HEK293 (cell line): ENCODE measurements around the gene MRPL39.

ENCODE experiments used
- CTCF ChIA-PET: fragments of 350-600 bp; formaldehyde crosslinking; extraction: SDS; loops from one replicate; lab custom pipeline; 2021; ENCODE audit warnings: antibody characterized with exemption; lab: Yijun Ruan, JAX
- POLR2A ChIA-PET: fragments of 300-600 bp; formaldehyde crosslinking; extraction: SDS; loops from one replicate; lab custom pipeline; 2020; ENCODE audit warnings: antibody characterized with exemption, inconsistent platforms; lab: Yijun Ruan, JAX
- H3K27ac ChIP-seq: fragments of 200-500 bp; sonication (Bioruptor generic); 2 replicates; pipeline ENCODE4 v1.5.1; 2014; ENCODE audit warnings: low read depth, low read length, control low read depth, inconsistent platforms; ENCODE audit errors: extremely low read depth
- H3K36me3 ChIP-seq, 2 experiments: fragments of 200-500 bp in 1 of 2; sonication (Bioruptor generic) in 1 of 2; 1 replicate in 1 of 2; 2 replicates in 1 of 2; pipeline ENCODE4 v1.5.1; 2014 to 2017; ENCODE audit warnings: inconsistent platforms in 2 of 2, low read length in 2 of 2; ENCODE audit not compliant: control insufficient read depth in 2 of 2, insufficient read depth in 1 of 2
- H3K4me1 ChIP-seq: fragments of 200-500 bp; sonication (Bioruptor generic); 2 replicates; pipeline ENCODE4 v1.5.1; 2014; ENCODE audit warnings: mild to moderate bottlenecking, low read length, inconsistent platforms; ENCODE audit not compliant: control insufficient read depth, insufficient read depth
- H3K4me3 ChIP-seq: 2 replicates; pipeline ENCODE4 v1.5.1; 2011; ENCODE audit warnings: low read depth, mild to moderate bottlenecking, control low read depth, low read length, moderate library complexity
- H3K9me3 ChIP-seq: fragments of 200-500 bp; sonication (Bioruptor generic); 2 replicates; pipeline ENCODE4 v1.5.1; 2014; ENCODE audit warnings: low read depth, low read length, inconsistent platforms; ENCODE audit not compliant: control insufficient read depth, insufficient read depth
- IKZF3 ChIP-seq: fragments of 450-650 bp; IDR thresholded peaks from 2 replicates; pipeline ENCODE4 v1.5.0; 2018; ENCODE audit warnings: missing biosample characterization, mild to moderate bottlenecking, missing genetic modification characterization, moderate library complexity
- RBAK ChIP-seq: fragments of 450-650 bp; formaldehyde crosslinking; IDR thresholded peaks from 2 replicates; pipeline ENCODE4 v1.5.1; 2016; ENCODE audit warnings: missing biosample characterization, missing genetic modification characterization
- ZNF211 ChIP-seq: fragments of 450-650 bp; formaldehyde crosslinking; IDR thresholded peaks from 2 replicates; pipeline ENCODE4 v1.5.1; 2016; ENCODE audit warnings: low read depth, missing biosample characterization, missing genetic modification characterization
- ZNF223 ChIP-seq: fragments of 450-650 bp; formaldehyde crosslinking; IDR thresholded peaks from 2 replicates; pipeline ENCODE4 v1.5.1; 2016; ENCODE audit warnings: missing biosample characterization, missing genetic modification characterization
- ZNF24 ChIP-seq: fragments of 450-650 bp; formaldehyde crosslinking; IDR thresholded peaks from 2 replicates; pipeline ENCODE4 v1.5.1; 2016; ENCODE audit warnings: missing biosample characterization, missing genetic modification characterization
- ZNF324 ChIP-seq: fragments of 450-650 bp; formaldehyde crosslinking; IDR thresholded peaks from 2 replicates; pipeline ENCODE4 v1.5.1; 2016; ENCODE audit warnings: missing biosample characterization, missing genetic modification characterization
- ZNF423 ChIP-seq: fragments of 450-650 bp; formaldehyde crosslinking; IDR thresholded peaks from 2 replicates; pipeline ENCODE4 v1.5.1; 2016; ENCODE audit warnings: missing biosample characterization, missing genetic modification characterization
- ZNF473 ChIP-seq: fragments of 450-650 bp; formaldehyde crosslinking; IDR thresholded peaks from 2 replicates; pipeline ENCODE4 v1.5.1; 2017; ENCODE audit warnings: missing biosample characterization, missing genetic modification characterization
- ZNF521 ChIP-seq: fragments of 450-650 bp; formaldehyde crosslinking; IDR thresholded peaks from 2 replicates; pipeline ENCODE4 v1.5.1; 2017; ENCODE audit warnings: missing biosample characterization, mild to moderate bottlenecking, missing genetic modification characterization
- ZNF561 ChIP-seq: fragments of 450-650 bp; IDR thresholded peaks from 2 replicates; pipeline ENCODE4 v1.5.1; 2018; ENCODE audit warnings: missing biosample characterization, missing genetic modification characterization, borderline replicate concordance
- ZNF600 ChIP-seq: fragments of 450-650 bp; formaldehyde crosslinking; IDR thresholded peaks from 2 replicates; pipeline ENCODE4 v1.5.1; 2016; ENCODE audit warnings: missing biosample characterization, missing genetic modification characterization
- ZNF664 ChIP-seq: fragments of 450-650 bp; formaldehyde crosslinking; IDR thresholded peaks from 2 replicates; pipeline ENCODE4 v1.5.1; 2016; ENCODE audit warnings: missing biosample characterization, missing genetic modification characterization
- ZNF707 ChIP-seq: fragments of 450-650 bp; formaldehyde crosslinking; IDR thresholded peaks from 2 replicates; pipeline ENCODE4 v1.5.1; 2016; ENCODE audit warnings: missing biosample characterization, missing genetic modification characterization
- ZNF785 ChIP-seq: fragments of 450-650 bp; formaldehyde crosslinking; IDR thresholded peaks from 2 replicates; pipeline ENCODE4 v1.5.1; 2016; ENCODE audit warnings: missing biosample characterization, missing genetic modification characterization
- TF ChIP-seq, protein P1 (sequence below): fragments of 450-650 bp; formaldehyde crosslinking; IDR thresholded peaks from 2 replicates; pipeline ENCODE4 v1.5.1; 2016; ENCODE audit warnings: missing biosample characterization, missing genetic modification characterization, borderline replicate concordance
- TF ChIP-seq, protein P2 (sequence below): fragments of 450-650 bp; formaldehyde crosslinking; IDR thresholded peaks from 2 replicates; pipeline ENCODE4 v1.5.1; 2016; ENCODE audit warnings: missing biosample characterization, missing genetic modification characterization, low read depth
- TF ChIP-seq, protein P3 (sequence below): fragments of 450-650 bp; formaldehyde crosslinking; IDR thresholded peaks from 2 replicates; pipeline ENCODE4; 2016; ENCODE audit warnings: missing biosample characterization, missing genetic modification characterization
- TF ChIP-seq, protein P4 (sequence below): fragments of 450-650 bp; formaldehyde crosslinking; IDR thresholded peaks from 2 replicates; pipeline ENCODE4 v1.5.0; 2017; ENCODE audit warnings: missing biosample characterization, missing genetic modification characterization, borderline replicate concordance
- TF ChIP-seq, protein P5 (sequence below): fragments of 450-650 bp; formaldehyde crosslinking; IDR thresholded peaks from 2 replicates; pipeline ENCODE4 v1.5.1; 2017; ENCODE audit warnings: missing biosample characterization, missing genetic modification characterization
- TF ChIP-seq, protein P6 (sequence below): fragments of 450-650 bp; formaldehyde crosslinking; IDR thresholded peaks from 2 replicates; pipeline ENCODE4 v1.5.1; 2017; ENCODE audit warnings: missing biosample characterization, mild to moderate bottlenecking, missing genetic modification characterization, moderate library complexity
- TF ChIP-seq, protein P7 (sequence below): fragments of 450-650 bp; formaldehyde crosslinking; IDR thresholded peaks from 2 replicates; pipeline ENCODE4 v1.5.1; 2016; ENCODE audit warnings: missing biosample characterization, missing genetic modification characterization

MRPL39 gene

DNA sequence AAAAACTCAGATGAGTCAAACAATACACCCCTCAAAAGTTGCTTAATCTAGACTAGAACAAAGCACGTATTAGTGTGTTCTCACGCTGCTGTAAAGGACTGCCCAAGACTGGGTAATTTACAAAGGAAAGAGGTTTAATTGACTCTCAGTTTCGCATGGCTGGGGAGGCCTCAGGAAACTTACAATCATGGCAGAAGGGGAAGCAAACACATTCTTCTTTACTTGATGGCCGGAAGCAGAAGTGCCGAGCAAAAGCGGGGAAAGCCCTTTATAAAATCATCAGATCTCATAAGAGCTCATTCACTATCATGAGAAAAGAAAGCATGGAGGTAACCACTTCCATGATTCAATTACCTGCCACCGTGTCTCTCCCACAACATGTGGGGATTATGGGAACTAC is 41.9 kb upstream of the MRPL39 start (continued):
- TF ChIP-seq, protein P1, sequence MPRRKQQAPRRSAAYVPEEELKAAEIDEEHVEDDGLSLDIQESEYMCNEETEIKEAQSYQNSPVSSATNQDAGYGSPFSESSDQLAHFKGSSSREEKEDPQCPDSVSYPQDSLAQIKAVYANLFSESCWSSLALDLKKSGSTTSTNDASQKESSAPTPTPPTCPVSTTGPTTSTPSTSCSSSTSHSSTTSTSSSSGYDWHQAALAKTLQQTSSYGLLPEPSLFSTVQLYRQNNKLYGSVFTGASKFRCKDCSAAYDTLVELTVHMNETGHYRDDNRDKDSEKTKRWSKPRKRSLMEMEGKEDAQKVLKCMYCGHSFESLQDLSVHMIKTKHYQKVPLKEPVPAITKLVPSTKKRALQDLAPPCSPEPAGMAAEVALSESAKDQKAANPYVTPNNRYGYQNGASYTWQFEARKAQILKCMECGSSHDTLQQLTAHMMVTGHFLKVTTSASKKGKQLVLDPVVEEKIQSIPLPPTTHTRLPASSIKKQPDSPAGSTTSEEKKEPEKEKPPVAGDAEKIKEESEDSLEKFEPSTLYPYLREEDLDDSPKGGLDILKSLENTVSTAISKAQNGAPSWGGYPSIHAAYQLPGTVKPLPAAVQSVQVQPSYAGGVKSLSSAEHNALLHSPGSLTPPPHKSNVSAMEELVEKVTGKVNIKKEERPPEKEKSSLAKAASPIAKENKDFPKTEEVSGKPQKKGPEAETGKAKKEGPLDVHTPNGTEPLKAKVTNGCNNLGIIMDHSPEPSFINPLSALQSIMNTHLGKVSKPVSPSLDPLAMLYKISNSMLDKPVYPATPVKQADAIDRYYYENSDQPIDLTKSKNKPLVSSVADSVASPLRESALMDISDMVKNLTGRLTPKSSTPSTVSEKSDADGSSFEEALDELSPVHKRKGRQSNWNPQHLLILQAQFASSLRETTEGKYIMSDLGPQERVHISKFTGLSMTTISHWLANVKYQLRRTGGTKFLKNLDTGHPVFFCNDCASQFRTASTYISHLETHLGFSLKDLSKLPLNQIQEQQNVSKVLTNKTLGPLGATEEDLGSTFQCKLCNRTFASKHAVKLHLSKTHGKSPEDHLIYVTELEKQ (tag by site-specific recombination): no peak
- no peak for TF ChIP-seq ZNF423 (tag by site-specific recombination)
- TF ChIP-seq, protein P2, sequence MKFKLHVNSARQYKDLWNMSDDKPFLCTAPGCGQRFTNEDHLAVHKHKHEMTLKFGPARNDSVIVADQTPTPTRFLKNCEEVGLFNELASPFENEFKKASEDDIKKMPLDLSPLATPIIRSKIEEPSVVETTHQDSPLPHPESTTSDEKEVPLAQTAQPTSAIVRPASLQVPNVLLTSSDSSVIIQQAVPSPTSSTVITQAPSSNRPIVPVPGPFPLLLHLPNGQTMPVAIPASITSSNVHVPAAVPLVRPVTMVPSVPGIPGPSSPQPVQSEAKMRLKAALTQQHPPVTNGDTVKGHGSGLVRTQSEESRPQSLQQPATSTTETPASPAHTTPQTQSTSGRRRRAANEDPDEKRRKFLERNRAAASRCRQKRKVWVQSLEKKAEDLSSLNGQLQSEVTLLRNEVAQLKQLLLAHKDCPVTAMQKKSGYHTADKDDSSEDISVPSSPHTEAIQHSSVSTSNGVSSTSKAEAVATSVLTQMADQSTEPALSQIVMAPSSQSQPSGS (tag by site-specific recombination): no peak
- no peak for TF ChIP-seq ZNF521 (tag by site-specific recombination)
- TF ChIP-seq, all 188 proteins: peak for 0

DNA sequence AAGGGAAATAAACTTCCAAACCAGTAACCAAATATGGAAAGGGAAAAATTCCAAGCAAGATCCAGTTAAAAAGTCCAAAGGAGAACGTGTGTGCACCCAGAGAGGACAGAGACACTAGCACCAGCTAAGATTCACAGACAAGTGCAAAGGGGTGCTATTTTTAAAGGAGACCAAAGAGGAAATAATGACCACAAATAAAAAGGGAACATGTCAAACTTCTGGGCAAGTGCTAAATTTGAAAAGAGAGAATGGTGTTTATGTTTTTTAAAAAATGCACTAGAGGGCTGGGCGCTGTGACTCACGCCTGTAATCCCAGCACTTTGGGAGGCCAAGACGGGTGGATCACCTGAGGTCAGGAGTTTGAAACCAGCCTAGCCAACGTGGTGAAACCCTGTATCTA is 40.4 kb upstream of the MRPL39 start:
- H3K4me1 ChIP-seq: no peaks in the 10 kb centered on the region
- ChIA-PET CTCF (no interaction called here), POLR2A (no interaction called here)
- H3K4me3 ChIP-seq: no peak overlapping the region
- no peaks in the 10 kb centered on the region for H3K36me3 ChIP-seq
- TF ChIP-seq, protein P3, sequence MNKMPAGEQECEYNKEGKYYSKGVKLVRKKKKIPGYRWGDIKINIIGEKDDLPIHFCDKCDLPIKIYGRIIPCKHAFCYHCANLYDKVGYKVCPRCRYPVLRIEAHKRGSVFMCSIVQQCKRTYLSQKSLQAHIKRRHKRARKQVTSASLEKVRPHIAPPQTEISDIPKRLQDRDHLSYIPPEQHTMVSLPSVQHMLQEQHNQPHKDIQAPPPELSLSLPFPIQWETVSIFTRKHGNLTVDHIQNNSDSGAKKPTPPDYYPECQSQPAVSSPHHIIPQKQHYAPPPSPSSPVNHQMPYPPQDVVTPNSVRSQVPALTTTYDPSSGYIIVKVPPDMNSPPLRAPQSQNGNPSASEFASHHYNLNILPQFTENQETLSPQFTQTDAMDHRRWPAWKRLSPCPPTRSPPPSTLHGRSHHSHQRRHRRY (tag by site-specific recombination): no peak
- TF ChIP-seq ZNF785 (tag by site-specific recombination): no peak
- TF ChIP-seq ZNF223 (tag by site-specific recombination): no peak
- no peak for TF ChIP-seq ZNF324 (tag by site-specific recombination)
- TF ChIP-seq, protein P4, sequence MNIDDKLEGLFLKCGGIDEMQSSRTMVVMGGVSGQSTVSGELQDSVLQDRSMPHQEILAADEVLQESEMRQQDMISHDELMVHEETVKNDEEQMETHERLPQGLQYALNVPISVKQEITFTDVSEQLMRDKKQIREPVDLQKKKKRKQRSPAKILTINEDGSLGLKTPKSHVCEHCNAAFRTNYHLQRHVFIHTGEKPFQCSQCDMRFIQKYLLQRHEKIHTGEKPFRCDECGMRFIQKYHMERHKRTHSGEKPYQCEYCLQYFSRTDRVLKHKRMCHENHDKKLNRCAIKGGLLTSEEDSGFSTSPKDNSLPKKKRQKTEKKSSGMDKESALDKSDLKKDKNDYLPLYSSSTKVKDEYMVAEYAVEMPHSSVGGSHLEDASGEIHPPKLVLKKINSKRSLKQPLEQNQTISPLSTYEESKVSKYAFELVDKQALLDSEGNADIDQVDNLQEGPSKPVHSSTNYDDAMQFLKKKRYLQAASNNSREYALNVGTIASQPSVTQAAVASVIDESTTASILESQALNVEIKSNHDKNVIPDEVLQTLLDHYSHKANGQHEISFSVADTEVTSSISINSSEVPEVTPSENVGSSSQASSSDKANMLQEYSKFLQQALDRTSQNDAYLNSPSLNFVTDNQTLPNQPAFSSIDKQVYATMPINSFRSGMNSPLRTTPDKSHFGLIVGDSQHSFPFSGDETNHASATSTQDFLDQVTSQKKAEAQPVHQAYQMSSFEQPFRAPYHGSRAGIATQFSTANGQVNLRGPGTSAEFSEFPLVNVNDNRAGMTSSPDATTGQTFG (tag by site-specific recombination): no peak
- no peak for TF ChIP-seq ZNF664 (tag by site-specific recombination)
- no peak for TF ChIP-seq ZNF473 (tag by site-specific recombination)
- TF ChIP-seq RBAK (tag by site-specific recombination): no peak
- TF ChIP-seq, protein P5, sequence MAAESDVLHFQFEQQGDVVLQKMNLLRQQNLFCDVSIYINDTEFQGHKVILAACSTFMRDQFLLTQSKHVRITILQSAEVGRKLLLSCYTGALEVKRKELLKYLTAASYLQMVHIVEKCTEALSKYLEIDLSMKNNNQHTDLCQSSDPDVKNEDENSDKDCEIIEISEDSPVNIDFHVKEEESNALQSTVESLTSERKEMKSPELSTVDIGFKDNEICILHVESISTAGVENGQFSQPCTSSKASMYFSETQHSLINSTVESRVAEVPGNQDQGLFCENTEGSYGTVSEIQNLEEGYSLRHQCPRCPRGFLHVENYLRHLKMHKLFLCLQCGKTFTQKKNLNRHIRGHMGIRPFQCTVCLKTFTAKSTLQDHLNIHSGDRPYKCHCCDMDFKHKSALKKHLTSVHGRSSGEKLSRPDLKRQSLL (tag by site-specific recombination): no peak
- no peak for TF ChIP-seq ZNF707 (tag by site-specific recombination)
- TF ChIP-seq ZNF561: no peak
- TF ChIP-seq IKZF3 (tag by site-specific recombination): no peak
- no peak for TF ChIP-seq ZNF600
- no peak for TF ChIP-seq ZNF24 (tag by site-specific recombination)
- TF ChIP-seq, protein P6, sequence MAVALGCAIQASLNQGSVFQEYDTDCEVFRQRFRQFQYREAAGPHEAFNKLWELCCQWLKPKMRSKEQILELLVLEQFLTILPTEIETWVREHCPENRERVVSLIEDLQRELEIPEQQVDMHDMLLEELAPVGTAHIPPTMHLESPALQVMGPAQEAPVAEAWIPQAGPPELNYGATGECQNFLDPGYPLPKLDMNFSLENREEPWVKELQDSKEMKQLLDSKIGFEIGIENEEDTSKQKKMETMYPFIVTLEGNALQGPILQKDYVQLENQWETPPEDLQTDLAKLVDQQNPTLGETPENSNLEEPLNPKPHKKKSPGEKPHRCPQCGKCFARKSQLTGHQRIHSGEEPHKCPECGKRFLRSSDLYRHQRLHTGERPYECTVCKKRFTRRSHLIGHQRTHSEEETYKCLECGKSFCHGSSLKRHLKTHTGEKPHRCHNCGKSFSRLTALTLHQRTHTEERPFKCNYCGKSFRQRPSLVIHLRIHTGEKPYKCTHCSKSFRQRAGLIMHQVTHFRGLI: no peak
- no peak for TF ChIP-seq ZNF211 (tag by site-specific recombination)
- TF ChIP-seq, protein P7, sequence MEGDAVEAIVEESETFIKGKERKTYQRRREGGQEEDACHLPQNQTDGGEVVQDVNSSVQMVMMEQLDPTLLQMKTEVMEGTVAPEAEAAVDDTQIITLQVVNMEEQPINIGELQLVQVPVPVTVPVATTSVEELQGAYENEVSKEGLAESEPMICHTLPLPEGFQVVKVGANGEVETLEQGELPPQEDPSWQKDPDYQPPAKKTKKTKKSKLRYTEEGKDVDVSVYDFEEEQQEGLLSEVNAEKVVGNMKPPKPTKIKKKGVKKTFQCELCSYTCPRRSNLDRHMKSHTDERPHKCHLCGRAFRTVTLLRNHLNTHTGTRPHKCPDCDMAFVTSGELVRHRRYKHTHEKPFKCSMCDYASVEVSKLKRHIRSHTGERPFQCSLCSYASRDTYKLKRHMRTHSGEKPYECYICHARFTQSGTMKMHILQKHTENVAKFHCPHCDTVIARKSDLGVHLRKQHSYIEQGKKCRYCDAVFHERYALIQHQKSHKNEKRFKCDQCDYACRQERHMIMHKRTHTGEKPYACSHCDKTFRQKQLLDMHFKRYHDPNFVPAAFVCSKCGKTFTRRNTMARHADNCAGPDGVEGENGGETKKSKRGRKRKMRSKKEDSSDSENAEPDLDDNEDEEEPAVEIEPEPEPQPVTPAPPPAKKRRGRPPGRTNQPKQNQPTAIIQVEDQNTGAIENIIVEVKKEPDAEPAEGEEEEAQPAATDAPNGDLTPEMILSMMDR: no peak
- no peaks in the 10 kb centered on the region for H3K9me3 ChIP-seq
- no peak overlapping the region for H3K27ac ChIP-seq
